Heart right ventricle (tissue), 16 donors: ENCODE data around the gene TEKT3. TPM values are rescaled to one million over a fixed set of nuclear protein-coding genes. Genes with fewer than 3 reads are reported as not detected.

Experiments used
- ATAC-seq, 8 donors: fragments of 200-7000 bp; cut with Tn5 transposase; one replicate each; pipeline ENCODE4 v1.9.1; 2020; ENCODE audit warnings: mild to moderate bottlenecking in 8 of 8, moderate library complexity in 8 of 8, moderate number of reproducible peaks in 1 of 8
- DNase-seq, 2 donors: peaks; one replicate each; pipeline ENCODE4 v3.0.0-alpha.2; 2020
- H3K27ac ChIP-seq, 10 donors: fragments of 200-600 bp; sonication (generic) in 2 of 10; one replicate each; pipeline versions ENCODE4 v1.5.0 to v1.8.0; 2020 to 2022; ENCODE audit warnings: mild to moderate bottlenecking in 3 of 10
- H3K27me3 ChIP-seq, 7 donors: fragments of 200-600 bp; one replicate each; pipeline ENCODE4 v1.8.0; 2021 to 2022; ENCODE audit warnings: mild to moderate bottlenecking in 2 of 7
- H3K36me3 ChIP-seq, 9 donors: fragments of 200-600 bp; sonication (generic) in 1 of 9; one replicate each; pipeline versions ENCODE4 v1.5.0 to v1.8.0; 2020 to 2022; ENCODE audit warnings: mild to moderate bottlenecking in 2 of 9
- H3K4me1 ChIP-seq, 9 donors: fragments of 200-600 bp; sonication (generic) in 1 of 9; one replicate each; pipeline versions ENCODE4 v1.5.0 to v1.8.0; 2020 to 2022; ENCODE audit warnings: mild to moderate bottlenecking in 4 of 9
- H3K4me3 ChIP-seq, 10 donors: fragments of 200-600 bp; sonication (generic) in 2 of 10; one replicate each; pipeline versions ENCODE4 v1.5.0 to v1.8.0; 2020 to 2022; ENCODE audit warnings: mild to moderate bottlenecking in 7 of 10, moderate library complexity in 2 of 10
- H3K9me3 ChIP-seq, 11 donors: fragments of 200-600 bp in 10 of 11; sonication (generic) in 2 of 11; one replicate each; pipeline versions ENCODE4 v1.5.0 to v1.8.0; 2013 to 2022; ENCODE audit warnings: mild to moderate bottlenecking in 2 of 11, control low read depth in 1 of 11, moderate library complexity in 1 of 11
- CTCF ChIP-seq, 9 donors: fragments of 200-600 bp; sonication (generic) in 2 of 9; IDR thresholded peaks; one replicate each; pipeline versions ENCODE4 v1.5.0 to v1.8.0; 2021 to 2022; ENCODE audit warnings: antibody characterized with exemption in 9 of 9, mild to moderate bottlenecking in 5 of 9, moderate library complexity in 1 of 9
- WGBS, 2 donors: extraction: QIAGEN DNeasy Blood & Tissue Kit; methylation state at CpG; one replicate each; pipeline ENCODE4 v1.1.7; 2013; ENCODE audit warnings: inconsistent platforms in 1 of 2; 5-methylcytosine and 5-hydroxymethylcytosine counted together
- intact Hi-C, 10 donors: fragments of 100-400 bp; cut with DNase I; formaldehyde crosslinking; loops; one replicate each; pipeline versions ENCODE4 v1.11.1 to v1.14.2; 2022
- polyA plus RNA-seq, 2 donors: library from polyadenylated mRNA; stranded (reverse); fragments of 200-250 nt; gene quantifications; one replicate each; pipeline ENCODE4 v1.2.3, GENCODE V29; 2013
- total RNA-seq, 10 donors: library from RNA; stranded (reverse); fragmentation: NEBNext Ultra II Directional in 3 of 10; extraction: Animal tissue kit (Norgen Biotek cat#: 25700) in 3 of 10; gene quantifications; one replicate each; pipeline versions ENCODE4 v1.2.1 to v1.2.4, GENCODE V29; 2021 to 2023
- donor health status: Arrhythmogenic right ventricular cardiomyopathy.
- donor health status: ischemic (EF 13 %, LVEDD 7.1; RV severe dilation, severe dysfunction).
- donor health status: healthy with polysubstance abuse.
- donor health status: DM: no; HTN: yes; CAD: no.
- donor health status: DM: no; HTN: no; CAD: no.
- donor health status: ischemic (EF 25% LVEDD 6.9; RV normal size, moderate dysfunction).
- donor health status: ischemic (EF 25% LVEDD 5.7; RV mildly dilated, moderate dysfunction).
- donor health status: healthy.
- donor health status: DM: yes; HTN: yes; CAD: no.
- donor health status: Ischemic cardiomyopathy.
- donor health status: ischemic (EF 35%, LVEDD 5.7; RV mildly dilated, moderate dysfunction).
- donor health status: nonischemic (EF 11% LVEDD 7.7; RV severe dilation, severe dysfunction).
- donor health status: DM: yes; HTN: yes; CAD: no.
- donor health status: PGD.
- donor health status: ischemic (EF 29% LVEDD 5.4; RV normal size, mild dysfunction).
- donor health status: nonischemic (EF 23%, LVEDD 6.1; RV moderate dilation, normal function).

Gene TEKT3
- total and polyA plus RNA-seq, 12 donors = 0.14 to 1.1 (median 0.68) TPM; not detected in 3

DNA sequence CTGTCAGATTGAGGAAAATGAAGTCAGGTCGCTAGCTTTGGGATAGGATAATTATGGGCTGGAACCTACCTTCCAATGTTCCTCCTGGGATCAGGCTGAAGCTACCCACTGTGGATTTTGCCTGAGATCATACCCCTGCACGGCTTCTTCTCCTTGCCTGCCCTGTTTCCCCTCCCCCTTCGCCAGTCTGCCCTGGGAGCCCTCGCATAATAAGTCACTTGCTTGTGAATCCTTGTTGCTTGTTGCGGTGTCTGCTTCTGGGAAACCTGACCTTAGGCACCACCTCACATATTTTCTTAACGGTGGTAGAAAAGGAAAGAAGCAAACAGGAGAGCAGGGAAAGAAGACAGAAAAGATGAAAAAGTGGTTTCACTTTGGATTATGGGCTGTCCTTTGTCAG is 63.0 kb downstream of the TEKT3 start:
- intact Hi-C loops = loop anchor here in 1 of 10 donors (5.0 kb wide), 1 partner anchor 64 kb away; the partner anchor contains the start of gene TEKT3
- no peak overlapping the region for H3K4me3 ChIP-seq

DNA sequence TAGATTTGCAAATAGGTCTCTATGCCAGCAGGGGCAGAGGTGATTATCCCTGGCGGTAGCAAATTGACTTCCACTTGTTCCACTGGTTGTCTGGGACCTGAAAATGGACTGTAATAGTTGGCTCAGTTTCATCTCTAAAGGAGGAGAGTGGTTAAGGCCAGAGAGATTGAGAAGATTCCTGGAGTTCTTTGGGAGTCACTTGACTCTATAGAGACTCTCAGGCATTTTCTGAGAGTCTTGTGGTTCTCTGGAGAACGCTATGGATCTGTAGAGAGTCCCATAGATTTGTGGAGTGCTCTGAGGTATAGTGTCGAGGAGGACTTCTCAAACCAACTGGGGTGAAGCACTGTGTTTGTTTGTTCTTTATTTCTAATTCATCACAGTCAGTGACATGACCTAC is 67.4 kb downstream of the TEKT3 start:
- Histone ChIP-seq H3K4me1 (peaks cover 0 to 31% (median 18%) of the 10 kb centered on the region in 9 donors), H3K9me3 (peaks cover 0 to 2% (median 0%) of the 10 kb centered on the region in 11 donors), H3K27ac (peak overlapping the region in 1 of 10 donors; percentile 38), H3K27me3 (no peaks in the 10 kb centered on the region), H3K4me3 (no peak overlapping the region), H3K36me3 (no peaks in the 10 kb centered on the region)
- ATAC-seq (no peak), DNase-seq (no peak)
- intact Hi-C loops = loop anchor here in 1 of 10 donors (5.0 kb wide), 1 partner anchor 48 kb away; no protein-coding TSS in a partner anchor
- no peak for TF ChIP-seq CTCF (IDR thresholded peaks at IDR 0.05)
- 94 to 99% methylated on average over 3 of the region's 3 CpGs for WGBS, 2 donors

More for the DNA sequence above, 63.0 kb downstream of the TEKT3 start:
- no peak overlapping the region for H3K27ac ChIP-seq
- no peak for DNase-seq
- H3K4me1 ChIP-seq = peaks cover 0 to 4% (median 0%) of the 10 kb centered on the region in 9 donors
- no peaks in the 10 kb centered on the region for H3K27me3 ChIP-seq
- 50 to 52% methylated on average over 6 of the region's 6 CpGs for WGBS, 2 donors
- H3K9me3 ChIP-seq = peaks cover 0 to 5% (median 0%) of the 10 kb centered on the region in 11 donors
- TF ChIP-seq CTCF (IDR thresholded peaks at IDR 0.05) = no peak
- no peaks in the 10 kb centered on the region for H3K36me3 ChIP-seq
- no peak for ATAC-seq

- Histone ChIP-seq H3K4me3 (no peak overlapping the region), H3K27ac (peak overlapping the region in 2 of 10 donors; percentile 38 to 44), H3K27me3 (no peaks in the 10 kb centered on the region), H3K4me1 (peaks cover 0 to 37% (median 23%) of the 10 kb centered on the region in 9 donors), H3K36me3 (no peaks in the 10 kb centered on the region), H3K9me3 (no peaks in the 10 kb centered on the region)
- intact Hi-C loops = loop anchor here in 1 of 10 donors (5.0 kb wide), 1 partner anchor 49 kb away; no protein-coding TSS in a partner anchor
- WGBS, 2 donors = 70 to 81% methylated on average over 5 of the region's 5 CpGs
- no peak for DNase-seq
- peak in 1 of 8 donors; percentile 37 for ATAC-seq
- TF ChIP-seq CTCF (IDR thresholded peaks at IDR 0.05) = no peak
Measured at GRCh38 chr17:15273141-15273793, 68.1 kb downstream of the TEKT3 start.

DNA sequence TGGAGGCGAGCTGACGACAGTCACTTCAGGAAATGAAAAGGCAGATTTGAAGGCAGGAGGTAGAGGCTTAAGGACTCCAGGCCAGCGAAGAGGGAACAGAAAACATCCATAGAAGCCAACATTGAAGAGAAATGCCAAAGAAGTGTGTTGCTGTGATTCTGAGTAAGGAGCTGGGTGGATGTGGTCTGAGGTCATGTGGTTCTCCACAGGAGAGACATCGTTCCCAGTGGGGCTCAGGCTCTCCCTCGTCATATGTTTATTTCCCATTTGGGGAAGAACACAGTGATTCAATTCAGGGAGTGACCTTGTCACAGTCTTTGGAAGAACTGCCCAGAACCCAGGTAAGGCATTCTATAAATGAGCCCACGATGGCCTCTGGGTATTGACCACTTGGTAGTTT is 69.7 kb downstream of the TEKT3 start:
- ATAC-seq = no peak
- peaks cover 0 to 49% (median 27%) of the 10 kb centered on the region in 9 donors for H3K4me1 ChIP-seq
- H3K9me3 ChIP-seq = no peaks in the 10 kb centered on the region
- no peak for TF ChIP-seq CTCF (IDR thresholded peaks at IDR 0.05)
- intact Hi-C loops = loop anchor here in 1 of 10 donors (5.0 kb wide), 1 partner anchor 51 kb away; no protein-coding TSS in a partner anchor
- H3K27me3 ChIP-seq = no peaks in the 10 kb centered on the region
- 94 to 95% methylated on average over 6 of the region's 6 CpGs for WGBS, 2 donors
- H3K27ac ChIP-seq = no peak overlapping the region
- no peak overlapping the region for H3K4me3 ChIP-seq
- no peak for DNase-seq
- no peaks in the 10 kb centered on the region for H3K36me3 ChIP-seq
